Forelimb muscle (tissue), 1 donor: ENCODE data around the gene LIN28B. TPM values are rescaled to one million over a fixed set of nuclear protein-coding genes. Genes with fewer than 3 reads are reported as not detected.
"Not testable (repeated sequence)": the region's sequence is repeated elsewhere in the genome, so short reads cannot be mapped to it uniquely, and the experiment has no call there.

ENCODE experiments used
- DNase-seq: peaks from one replicate; pipeline ENCODE4 v3.0.0-alpha.2; 2013; ENCODE audit warnings: low read depth
- polyA plus RNA-seq: library from polyadenylated mRNA; unstranded; fragments of 120-200 nt; gene quantifications from one replicate; pipeline ENCODE4 v1.2.1, GENCODE V29; 2013; ENCODE audit not compliant: insufficient read length

Gene LIN28B
- polyA plus RNA-seq, 1 donor, result 0.05 TPM

DNA sequence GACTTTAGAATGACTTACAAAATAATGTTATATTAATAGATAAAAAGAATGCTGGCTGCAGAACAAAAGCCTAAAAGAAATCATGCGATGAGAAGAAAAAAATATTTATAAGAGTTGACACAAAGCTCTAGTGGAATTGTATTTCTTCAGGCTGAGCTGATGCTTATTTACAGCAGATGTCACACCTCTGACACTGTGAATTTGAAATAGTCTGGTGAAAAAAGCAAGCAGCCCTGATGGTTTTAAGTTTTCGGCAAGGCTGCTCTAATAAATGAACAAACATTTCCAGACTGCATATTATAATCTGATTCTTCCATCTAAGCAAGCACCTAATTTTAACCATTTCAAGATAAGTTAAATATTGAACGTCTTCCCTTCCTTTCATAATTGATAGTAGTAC is 109.9 kb downstream of the LIN28B start:
- no peak for DNase-seq

DNA sequence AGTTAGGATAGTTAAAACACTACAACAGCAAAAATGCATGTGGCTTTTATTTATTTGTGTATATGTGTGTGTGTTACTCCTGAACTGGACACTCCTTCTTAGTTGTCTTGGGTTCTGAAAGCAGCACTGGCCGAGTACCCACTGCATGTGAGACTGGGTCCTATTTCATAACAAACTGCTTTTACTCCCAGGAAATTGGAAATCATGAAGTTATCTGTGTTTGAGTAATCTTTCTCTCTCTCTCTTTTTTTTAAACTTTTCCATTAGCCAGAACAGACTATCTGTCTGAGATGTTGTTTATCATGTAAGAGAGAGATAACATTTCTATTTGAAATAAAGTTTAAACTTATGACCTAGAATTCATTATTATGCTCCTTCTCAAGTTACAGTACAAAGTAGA is 110.4 kb downstream of the LIN28B start:
- no peak for DNase-seq

DNA sequence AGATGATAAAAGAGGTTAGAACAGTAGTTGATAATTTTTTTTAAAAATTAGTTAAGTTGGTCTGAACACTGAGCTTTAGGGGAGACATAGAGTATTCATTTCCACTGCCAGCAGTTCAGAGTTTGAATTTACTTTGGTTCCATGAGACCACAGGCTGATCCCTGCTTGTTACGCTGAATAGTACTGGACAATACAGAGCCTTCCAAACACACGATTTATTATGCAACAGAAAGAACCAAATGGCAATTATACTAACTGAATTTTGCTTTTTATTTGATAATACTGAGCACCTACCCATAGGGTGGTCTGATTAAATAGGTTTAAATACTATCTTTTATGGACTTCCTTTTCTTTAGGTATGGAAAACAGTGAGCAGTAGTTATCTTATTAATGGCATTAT is 111.5 kb downstream of the LIN28B start:
- DNase-seq, result no peak

DNA sequence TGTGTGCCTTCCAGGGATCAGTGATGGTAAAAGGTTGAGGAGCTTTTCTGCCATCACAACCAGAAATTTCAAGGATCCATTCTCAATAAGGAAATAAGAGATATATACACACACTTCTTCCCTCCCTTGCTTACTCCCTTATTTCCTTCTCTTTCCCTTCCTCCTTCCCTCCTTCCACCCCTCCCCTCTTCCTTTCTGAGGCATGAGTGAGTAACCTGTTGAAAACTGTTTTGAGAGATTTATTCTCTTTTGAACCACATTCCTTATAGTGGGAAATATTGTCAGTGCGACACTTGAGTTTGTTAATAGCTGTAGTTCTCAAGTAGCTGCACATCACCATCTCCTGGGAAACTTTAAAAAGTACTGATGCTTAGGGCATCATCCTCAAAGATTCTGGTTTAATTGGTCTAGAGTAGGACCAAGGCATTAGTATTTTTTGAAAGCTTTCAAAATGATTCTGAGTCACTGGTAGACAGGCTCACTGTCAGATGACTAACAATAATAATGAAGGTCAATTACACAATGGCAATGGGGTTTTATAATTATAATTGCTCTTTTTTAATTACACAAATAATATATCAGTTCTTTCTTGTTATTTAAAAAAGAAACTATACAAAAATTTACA is 113.0 kb downstream of the LIN28B start:
- no peak for DNase-seq

DNA sequence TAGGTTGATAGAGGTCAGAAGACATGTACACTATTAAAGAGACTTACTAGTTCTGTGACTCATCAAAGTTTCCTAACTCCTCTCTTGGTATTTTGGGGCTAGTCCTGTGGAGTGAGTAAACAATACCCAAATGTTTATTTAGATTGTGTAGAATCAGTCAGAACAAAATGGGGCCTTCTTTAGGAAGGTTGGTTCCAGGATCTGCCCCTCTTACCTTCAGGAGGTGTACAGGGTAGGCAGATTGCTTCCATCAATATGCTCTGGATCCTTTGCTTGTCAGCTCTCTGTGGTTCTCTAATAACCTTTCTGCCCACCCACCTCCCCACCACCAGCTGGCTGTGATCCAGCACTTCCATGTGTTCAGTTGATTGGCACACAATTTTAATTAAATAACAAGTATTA is 115.9 kb downstream of the LIN28B start:
- no peak for DNase-seq

DNA sequence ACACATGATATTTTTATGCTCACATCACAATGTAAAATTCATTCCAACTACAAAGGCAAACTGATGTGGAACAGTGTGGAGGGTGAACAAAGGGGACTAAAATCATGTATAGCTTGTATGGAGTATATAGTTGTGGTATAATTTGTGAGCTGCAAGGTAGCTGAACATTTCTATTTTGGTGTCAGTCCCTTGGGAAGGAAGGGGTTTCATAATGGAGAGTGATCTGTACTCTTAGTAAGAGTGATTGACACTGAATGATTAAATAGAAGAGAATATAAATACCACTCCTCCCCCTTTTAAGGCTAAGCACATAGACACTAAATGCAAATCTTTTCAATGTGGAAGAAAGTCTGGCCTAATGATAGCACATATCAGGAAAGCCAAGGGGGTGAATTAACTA is 118.3 kb downstream of the LIN28B start:
- no peak for DNase-seq

DNA sequence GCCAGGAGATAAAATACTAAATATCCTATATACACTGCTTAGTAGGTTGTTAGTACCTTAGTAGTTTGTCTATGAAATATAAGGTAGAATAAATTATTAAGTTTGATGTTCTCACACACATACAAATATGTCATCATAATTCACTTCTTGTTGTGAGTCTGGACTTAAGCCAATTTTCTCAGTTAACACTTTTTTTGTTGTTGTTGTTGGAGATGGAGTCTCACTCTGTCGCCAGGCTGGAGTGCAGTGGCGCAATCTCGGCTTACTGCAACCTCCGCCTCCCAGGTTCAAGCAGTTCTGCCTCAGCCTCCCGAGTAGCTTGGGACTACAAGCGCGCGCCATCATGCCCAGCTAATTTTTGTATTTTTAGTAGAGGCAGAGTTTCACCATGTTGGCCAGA is 119.5 kb downstream of the LIN28B start:
- not testable (repeated sequence) for DNase-seq

DNA sequence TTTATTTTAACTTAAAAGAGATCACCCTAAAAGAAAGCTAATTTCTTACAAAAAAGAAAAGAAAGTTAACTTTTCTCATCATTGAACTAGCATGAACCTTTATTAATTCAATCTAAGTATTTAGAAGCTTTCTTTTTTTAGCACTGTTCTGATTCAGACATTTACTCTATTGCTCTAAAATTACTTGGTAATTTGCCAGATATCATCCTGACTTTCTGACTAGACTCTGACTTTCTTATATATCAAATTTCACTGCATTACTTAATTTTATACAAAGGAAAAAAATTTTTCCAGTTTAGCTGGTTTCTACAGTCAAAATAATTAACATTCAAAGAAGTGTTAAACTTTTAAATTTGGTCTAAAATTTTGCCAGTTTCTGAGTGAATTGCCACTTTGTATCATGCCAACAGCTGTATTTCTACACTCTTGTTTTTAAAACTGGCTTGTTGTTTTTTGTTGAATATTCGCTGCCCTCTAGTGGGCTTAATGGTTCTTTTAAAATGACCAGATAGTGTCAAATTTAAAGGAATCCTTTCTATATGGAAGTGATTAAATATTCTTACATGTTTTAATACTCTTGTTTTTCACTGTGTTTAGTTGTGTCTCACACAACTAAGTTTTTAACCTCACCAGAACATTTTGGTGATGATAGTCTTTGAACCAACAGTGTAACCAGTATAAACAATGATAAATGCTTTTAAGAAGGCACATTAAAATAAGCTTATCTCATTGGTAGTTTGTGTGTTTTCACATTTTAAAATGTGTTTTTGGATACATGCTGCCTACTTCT is 120.9 kb downstream of the LIN28B start:
- peak; percentile 24 for DNase-seq

DNA sequence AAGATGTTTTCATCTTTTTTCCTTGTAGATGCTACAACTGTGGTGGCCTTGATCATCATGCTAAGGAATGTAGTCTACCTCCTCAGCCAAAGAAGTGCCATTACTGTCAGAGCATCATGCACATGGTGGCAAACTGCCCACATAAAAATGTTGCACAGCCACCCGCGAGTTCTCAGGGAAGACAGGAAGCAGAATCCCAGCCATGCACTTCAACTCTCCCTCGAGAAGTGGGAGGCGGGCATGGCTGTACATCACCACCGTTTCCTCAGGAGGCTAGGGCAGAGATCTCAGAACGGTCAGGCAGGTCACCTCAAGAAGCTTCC is 121.4 kb downstream of the LIN28B start:
- no peak for DNase-seq

DNA sequence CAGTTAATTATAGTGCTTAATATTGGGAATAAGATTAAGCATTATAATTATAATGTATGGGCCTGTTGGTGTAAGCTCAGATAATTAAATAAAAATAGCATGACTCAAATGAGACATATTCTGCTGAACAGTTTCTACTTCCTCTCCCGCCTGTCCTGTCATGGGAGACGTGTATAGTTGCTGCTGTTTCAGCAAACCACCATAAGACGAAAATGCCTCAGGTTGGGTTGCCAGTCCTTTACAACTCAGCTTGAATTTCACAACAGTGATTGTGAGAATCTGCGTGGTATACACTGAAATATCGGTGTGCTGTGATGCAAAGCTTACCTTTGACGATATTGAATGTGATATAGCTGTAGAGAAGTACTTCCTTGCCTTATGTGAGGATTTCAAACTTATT is 123.4 kb downstream of the LIN28B start:
- DNase-seq, result no peak

DNA sequence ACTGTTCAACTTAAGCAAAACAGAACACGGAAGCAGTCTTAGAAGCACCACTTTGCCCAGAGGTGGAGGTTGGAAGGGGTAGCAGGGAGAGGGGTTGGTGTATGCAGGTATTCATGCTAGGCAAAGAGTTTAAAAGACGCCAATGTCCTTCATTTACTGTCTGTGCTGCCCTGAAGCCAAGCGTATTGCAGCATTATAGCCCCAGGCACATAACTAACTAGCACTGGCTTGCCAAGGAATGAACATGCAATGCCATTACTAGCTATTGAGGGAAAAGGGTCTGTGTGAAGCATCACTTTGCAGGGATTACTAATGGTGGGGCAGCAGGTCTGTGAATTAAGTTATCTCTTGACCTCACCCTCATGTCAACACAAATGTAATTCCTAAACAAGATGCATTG is 124.8 kb downstream of the LIN28B start:
- DNase-seq, result not testable (repeated sequence)

DNA sequence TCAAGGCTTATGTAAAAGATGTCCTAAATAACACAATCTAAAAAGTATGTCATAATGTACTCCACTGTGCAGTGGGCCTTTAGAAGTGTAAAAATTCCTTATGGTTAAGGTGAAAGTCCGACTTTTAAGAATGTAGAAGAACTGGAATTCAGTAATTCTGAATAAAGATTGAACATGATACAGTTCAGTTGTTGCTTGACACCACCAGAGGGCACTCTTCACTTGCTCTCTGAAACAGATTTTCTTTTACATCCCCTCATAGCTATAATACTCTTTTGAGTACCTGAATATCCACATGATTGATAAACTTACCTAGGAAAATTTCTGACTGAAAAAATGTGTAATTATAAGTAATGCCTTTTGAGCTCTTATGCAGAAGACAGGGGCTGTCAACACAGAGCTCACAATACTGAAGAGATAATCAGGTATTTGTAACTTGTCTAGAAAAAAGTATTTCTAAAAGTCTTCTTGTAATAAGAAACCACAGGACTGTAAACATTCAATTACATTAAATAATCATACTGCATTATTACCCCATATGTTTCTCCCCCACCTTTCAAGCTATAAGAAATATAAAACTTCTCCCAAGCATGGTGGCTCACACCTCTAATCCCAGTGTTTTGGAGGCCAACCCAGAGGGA is 130.8 kb downstream of the LIN28B start:
- peak; percentile 43 for DNase-seq

DNA sequence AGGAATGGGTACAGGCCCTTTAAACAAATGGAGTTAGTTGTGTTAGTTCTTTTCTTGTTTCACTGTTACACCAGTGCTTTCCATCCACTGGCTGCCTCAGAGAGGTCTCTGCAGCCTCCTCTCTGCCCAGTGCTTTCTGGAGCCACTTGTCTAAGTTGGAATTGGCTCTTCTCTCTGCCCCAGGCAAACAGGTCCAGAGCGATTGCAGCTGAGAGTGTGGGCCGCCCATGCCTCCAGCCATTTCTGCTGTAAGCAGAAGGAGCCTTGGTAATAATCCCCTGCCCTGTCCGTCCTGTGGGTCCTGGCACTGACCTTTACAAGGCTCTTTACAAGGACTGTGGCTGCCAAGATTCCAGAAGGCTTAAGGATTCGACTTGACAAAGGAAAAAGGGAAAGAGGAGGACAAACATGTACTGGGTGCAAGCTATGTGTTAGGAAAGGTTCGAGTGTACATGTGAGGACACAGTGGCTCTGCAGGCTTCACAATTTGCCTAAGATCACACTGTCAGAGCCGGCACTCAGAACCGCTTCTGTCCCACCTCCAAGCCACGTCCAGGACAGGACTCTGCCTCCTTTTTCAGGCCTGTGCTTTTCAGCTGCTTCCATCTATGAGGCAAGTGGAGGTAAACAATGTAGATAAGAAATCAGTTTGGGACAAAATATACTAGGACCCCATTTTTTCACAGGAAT is 134.4 kb downstream of the LIN28B start:
- DNase-seq, result no peak

DNA sequence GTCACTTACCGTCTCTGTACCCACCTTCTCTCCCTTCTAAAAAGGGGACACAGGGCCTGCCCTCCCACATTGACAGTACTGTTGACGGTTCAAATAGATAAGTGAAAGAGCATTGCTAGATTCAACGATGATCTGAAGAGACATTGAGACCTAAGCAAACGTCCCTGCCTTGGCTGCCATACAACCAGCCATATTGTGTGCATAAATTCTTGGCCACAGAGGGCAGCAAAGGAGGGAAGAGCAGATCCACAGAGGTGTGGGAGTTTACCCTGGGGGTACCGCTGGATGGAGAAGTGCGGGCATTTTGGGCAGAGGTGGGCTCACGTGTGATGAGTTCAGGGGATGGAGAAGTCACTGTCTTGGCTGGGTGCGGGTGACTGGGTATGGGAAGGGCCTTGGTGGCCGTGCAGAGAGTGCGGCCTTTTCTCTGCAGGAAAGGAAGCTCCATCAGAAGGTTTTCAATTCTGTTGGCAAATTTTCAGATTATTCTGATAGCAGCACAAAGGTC is 137.3 kb downstream of the LIN28B start:
- DNase-seq, result no peak

DNA sequence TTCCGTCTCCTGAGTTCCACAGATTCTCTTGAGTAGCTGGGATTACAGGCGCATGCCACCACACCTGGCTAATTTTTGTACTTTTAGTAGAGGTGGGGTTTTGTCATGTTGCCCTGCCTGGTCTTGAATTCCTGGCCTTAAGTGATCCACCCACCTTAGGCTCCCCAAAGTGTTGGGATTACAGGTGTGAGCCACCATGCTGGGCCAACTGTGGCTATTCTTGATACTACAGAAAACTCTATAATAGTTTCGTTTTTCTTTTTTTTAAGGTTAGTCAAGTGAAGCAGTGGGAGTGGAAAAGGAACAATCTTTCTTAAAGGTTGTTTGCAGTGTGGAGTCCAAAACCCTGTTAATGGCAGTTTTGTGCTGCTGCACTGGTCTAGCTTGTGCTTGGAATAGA is 138.2 kb downstream of the LIN28B start:
- DNase-seq, result no peak

DNA sequence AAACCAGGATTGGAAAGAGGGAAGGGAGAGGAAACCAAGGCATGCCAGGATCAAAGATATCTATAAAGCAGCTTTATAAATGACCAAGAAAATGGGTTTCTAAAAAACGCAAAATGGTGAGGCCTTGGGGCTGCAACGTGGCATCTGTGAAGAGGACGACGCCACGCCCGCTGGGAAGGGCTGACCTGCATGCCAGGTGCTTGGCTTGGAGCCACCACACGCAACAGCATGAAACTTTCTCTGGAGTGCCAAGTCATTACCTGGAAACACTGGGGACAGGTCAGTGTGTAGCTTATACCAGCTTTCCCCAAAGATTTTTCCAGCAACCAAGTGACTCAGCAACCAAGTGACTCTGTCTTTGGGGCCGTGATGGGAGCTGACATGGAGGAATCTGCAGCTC is 140.4 kb downstream of the LIN28B start:
- DNase-seq, result no peak

DNA sequence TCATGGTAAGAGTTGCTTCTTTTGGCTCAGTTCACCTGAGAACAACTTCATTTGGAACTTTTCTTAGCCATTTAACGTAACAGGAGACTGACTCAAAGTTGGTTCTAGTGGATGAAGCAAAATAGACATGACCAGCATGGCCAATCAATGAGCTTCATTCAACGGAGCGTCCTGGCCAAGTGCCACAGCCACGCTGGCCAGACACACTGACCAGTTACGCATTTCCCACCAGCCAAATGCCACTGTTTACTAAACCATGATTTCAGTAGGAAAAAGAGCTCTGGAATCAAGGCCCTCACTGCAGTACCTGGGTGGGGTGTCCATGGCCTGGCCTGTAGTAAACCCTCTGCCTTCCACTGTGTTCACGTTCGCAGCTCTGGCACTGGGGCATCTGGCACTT is 142.5 kb downstream of the LIN28B start:
- no peak for DNase-seq

DNA sequence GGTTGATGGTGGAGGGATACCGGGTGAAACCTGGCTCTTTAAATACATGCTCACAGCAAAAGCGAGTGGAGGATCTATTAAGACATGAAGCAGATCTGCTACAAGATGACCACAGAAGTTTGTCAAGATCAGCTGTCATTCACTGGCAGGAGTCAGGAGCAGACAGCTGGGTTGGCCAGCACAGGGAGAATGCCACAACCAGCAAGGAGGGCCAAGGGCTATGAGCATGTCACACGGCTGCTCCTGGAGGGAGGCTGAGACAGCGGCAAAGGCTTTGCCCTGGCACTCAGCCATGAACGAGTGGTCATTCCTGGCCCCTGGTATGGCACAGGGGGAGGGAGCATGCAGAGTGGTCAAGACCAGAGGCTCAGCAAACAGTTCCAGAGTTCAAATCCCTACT is 145.3 kb downstream of the LIN28B start:
- DNase-seq, result no peak

DNA sequence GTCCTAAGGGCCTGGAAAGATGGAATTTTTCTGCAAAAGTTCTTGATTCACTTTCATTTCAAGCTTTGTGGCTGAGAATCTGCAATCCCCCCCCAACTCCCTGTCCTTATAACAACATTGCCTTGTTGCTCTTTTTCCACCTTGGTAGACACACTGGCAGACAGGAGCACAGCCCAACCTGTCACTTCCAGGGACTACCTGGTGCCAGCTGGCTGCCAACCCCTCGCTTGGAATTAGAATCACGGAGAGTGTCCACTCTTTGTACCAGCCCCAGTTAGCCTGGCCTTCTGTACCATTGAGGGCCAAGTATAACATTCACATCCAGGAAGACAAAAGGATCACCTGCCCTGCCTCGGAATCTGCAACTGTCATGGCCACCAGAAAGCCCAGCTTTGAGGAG is 148.2 kb downstream of the LIN28B start:
- DNase-seq, result no peak

DNA sequence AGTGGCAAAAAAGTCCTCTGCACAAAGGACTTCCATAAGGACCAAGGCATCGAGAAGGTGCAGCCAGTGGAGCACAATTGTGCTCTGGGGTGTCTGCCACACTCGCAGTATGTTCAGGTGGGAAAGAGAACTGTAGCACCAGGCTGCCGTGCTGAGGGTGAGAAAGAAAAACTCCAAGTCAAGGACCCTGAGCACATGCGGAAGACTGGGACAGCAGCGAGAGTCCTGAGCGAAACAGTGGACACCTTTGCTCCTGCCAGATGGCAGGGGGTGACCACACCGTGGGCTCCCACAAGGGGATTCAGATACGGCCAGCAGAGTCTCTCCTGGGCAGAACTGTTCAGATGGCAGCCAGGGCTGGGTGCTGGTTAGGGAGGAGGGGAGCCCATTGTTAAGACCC is 149.4 kb downstream of the LIN28B start:
- no peak for DNase-seq

DNA sequence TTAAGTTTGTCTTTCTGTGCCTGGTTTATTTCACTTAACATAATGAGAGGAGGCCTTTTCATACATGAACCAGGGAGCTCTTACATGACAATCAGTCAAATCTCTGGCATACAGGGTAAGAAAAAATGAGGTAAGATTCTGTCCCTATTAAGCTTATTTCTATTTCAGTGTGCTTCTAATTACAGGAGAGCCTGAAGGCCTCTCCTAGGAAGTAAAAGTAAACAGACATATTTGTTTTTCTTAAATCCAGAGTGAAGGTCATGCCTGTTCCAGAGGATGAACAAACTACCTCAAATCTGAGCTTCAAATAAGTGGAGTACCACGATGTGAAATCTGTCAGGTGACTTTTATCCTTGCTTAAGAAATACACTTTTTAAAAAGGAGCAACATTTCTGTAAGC is 150.3 kb downstream of the LIN28B start:
- no peak for DNase-seq

DNA sequence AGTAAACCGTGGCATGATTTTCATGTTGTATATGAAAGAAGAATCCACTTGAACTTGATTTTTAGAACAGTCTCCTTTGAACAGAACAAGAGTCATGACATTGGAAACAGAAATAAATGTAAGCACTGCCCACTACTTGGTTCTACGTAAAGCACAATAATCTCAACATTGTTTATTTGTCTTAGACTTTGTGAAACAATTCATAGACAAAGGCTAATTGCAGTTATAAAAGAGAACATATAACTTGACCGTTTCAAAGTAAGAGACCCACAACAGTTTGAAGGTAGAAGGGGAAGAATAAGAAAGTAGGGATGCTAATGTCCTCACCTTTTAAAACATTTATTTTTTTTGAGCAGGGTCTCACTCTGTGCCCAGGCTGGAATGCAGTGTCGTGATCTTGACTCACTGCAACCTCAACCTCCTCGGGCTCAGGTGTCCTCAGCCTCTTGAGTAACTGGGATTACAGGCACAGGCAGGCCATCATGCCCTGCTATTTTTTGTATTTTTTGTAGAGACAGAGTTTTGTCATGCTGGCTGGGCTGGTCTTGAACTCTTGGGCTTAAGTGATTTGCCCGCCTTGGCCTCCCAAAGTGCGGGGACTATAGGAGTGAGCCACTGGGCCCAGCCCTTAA is 151.8 kb downstream of the LIN28B start:
- no peak for DNase-seq
